GM13977 (cell line): ENCODE data around the gene PPP1R2.
"Not testable (repeated sequence)": the region's sequence is repeated elsewhere in the genome, so short reads cannot be mapped to it uniquely, and the experiment has no call there.

Experiments
- DNase-seq: peaks from one replicate; pipeline ENCODE4 v3.0.0; 2012; ENCODE audit warnings: low spot score
- CTCF ChIP-seq: IDR thresholded peaks from 2 replicates; pipeline ENCODE4 v1.5.1; 2012; ENCODE audit warnings: mild to moderate bottlenecking, control low read depth; ENCODE audit not compliant: insufficient read depth; ENCODE audit errors: extremely low read depth, missing control alignments
- in situ Hi-C: fragments of 300-500 bp; cut with MboI; formaldehyde crosslinking; loops from one replicate; pipeline ENCODE4 v1.12.0; 2022; ENCODE audit warnings: low sequenced_read_pairs, low pct_unique_long_range_greater_than_20kb, mixed read lengths, inconsistent platforms; ENCODE audit not compliant: unreplicated experiment

PPP1R2 gene

GRCh38 chr3:195524171-195524896 lies 18.8 kb downstream of the PPP1R2 start:
- in situ Hi-C loops, result loop anchor here (5.0 kb wide), 1 partner anchor 252 kb away; the partner anchor contains the start of gene XXYLT1
- no peak for DNase-seq
- TF ChIP-seq CTCF, result no peak

GRCh38 chr3:195522254-195523023 lies 20.7 kb downstream of the PPP1R2 start:
- peak; percentile 47 for TF ChIP-seq CTCF
- in situ Hi-C loops, result loop anchor here (5.0 kb wide), 1 partner anchor 250 kb away; the partner anchor contains the start of gene XXYLT1
- DNase-seq, result peak; percentile 46

GRCh38 chr3:195517030-195517429 lies 26.1 kb downstream of the PPP1R2 start:
- in situ Hi-C loops, result no loop called here
- no peak for TF ChIP-seq CTCF
- no peak for DNase-seq

GRCh38 chr3:195514610-195515235 lies 28.4 kb downstream of the PPP1R2 start:
- in situ Hi-C loops, DNase-seq: not testable (repeated sequence)

- no peak for TF ChIP-seq CTCF
- no peak for DNase-seq
- in situ Hi-C loops, result no loop called here
These were observed 30.3 kb downstream of the PPP1R2 start for GRCh38 chr3:195512798-195513345.

- TF ChIP-seq CTCF, result no peak
- no peak for DNase-seq
These were observed 32.0 kb downstream of the PPP1R2 start for GRCh38 chr3:195511136-195511535.

More at GRCh38 chr3:195511136-195511535, 32.0 kb downstream of the PPP1R2 start:
- in situ Hi-C loops, result no loop called here
